K562 (cell line): ENCODE results near the gene DHX8.

Experiments used
- ARNT ChIP-seq, 2 experiments: fragments of 450-650 bp; IDR thresholded peaks; 2 replicates each; pipeline ENCODE4 v1.6.1; 2016; ENCODE audit warnings: mild to moderate bottlenecking in 1 of 2
- CTCF ChIP-seq, 3 experiments: IDR thresholded peaks in 2 of 3; conservative IDR thresholded peaks in 1 of 3; 2 replicates each; pipeline ENCODE4 v1.5.1; 2011 to 2012; ENCODE audit warnings: low read length in 3 of 3, mild to moderate bottlenecking in 3 of 3, control low read depth in 2 of 3, improper control_type of control experiment in 1 of 3, inconsistent platforms in 1 of 3, low read depth in 1 of 3, mixed read lengths in 1 of 3, moderate library complexity in 1 of 3; ENCODE audit not compliant: insufficient read depth in 2 of 3
- GTF2F1 ChIP-seq: IDR thresholded peaks from 2 replicates; pipeline ENCODE4 v1.6.1; 2011; ENCODE audit warnings: low read depth, low read length, improper control_type of control experiment
- NR2C1 ChIP-seq, 2 experiments: fragments of 450-650 bp; IDR thresholded peaks; 2 replicates each; pipeline ENCODE4 v1.6.1; 2017; ENCODE audit warnings: mild to moderate bottlenecking in 2 of 2, antibody characterized with exemption in 1 of 2, inconsistent platforms in 1 of 2, missing compliant biosample characterization in 1 of 2, missing genetic modification characterization in 1 of 2
- POLR2AphosphoS5 ChIP-seq: IDR thresholded peaks from 2 replicates; pipeline ENCODE4 v1.6.1; 2011; ENCODE audit warnings: mild to moderate bottlenecking, low read depth, low read length, moderate library complexity; ENCODE audit not compliant: control insufficient read depth, insufficient read depth
- PRPF4 ChIP-seq: fragments of 200-400 bp; formaldehyde crosslinking; IDR thresholded peaks from one replicate; pipeline ENCODE4 v1.6.1; 2017; ENCODE audit warnings: low read length, low read depth, mild to moderate bottlenecking; ENCODE audit not compliant: insufficient read depth, poor library complexity, severe bottlenecking
- RFX1 ChIP-seq: fragments of 450-650 bp; IDR thresholded peaks from 2 replicates; pipeline ENCODE4 v1.6.1; 2016; ENCODE audit warnings: mild to moderate bottlenecking, moderate library complexity
- TARDBP ChIP-seq: fragments of 450-650 bp; IDR thresholded peaks from 2 replicates; pipeline ENCODE4 v1.6.1; 2016
- THRA ChIP-seq: fragments of 450-650 bp; IDR thresholded peaks from 2 replicates; pipeline ENCODE4 v1.6.1; 2017; ENCODE audit warnings: mild to moderate bottlenecking, moderate library complexity
- ZKSCAN1 ChIP-seq: fragments of 150-350 bp; IDR thresholded peaks from 2 replicates; pipeline ENCODE4 v1.6.1; 2016; ENCODE audit warnings: low read depth, low read length
- ZNF134 ChIP-seq: fragments of 250-450 bp; sonication (Bioruptor Pico); conservative IDR thresholded peaks from 2 replicates; pipeline ENCODE4 v1.4.0; 2020
- ZNF584 ChIP-seq: fragments of 200-800 bp; sonication (Bioruptor generic); IDR thresholded peaks from 2 replicates; pipeline ENCODE4 v1.6.1; 2016; ENCODE audit warnings: low read depth, mild to moderate bottlenecking, missing genetic modification characterization, missing compliant biosample characterization
- ZNF707 ChIP-seq: fragments of 250-450 bp; sonication (Bioruptor Pico); conservative IDR thresholded peaks from 2 replicates; pipeline ENCODE4 v1.8.0; 2022; ENCODE audit warnings: inconsistent platforms, mild to moderate bottlenecking, moderate library complexity

- no peak for TF ChIP-seq NR2C1 (IDR thresholded peaks at IDR 0.05)
- TF ChIP-seq NR2C1 (tag; IDR thresholded peaks at IDR 0.05) = no peak
- TF ChIP-seq CTCF (IDR thresholded peaks at IDR 0.05 in 2 of 3, conservative IDR thresholded peaks at IDR 0.05 in 1 of 3; ENCODE audit: insufficient read depth in 2 of 3, low read depth in 1 of 3, low read length in 3 of 3) = no peak
- no peak for TF ChIP-seq ZNF584 (CRISPR knock-in tag)
- no peak for TF ChIP-seq GTF2F1
- TF ChIP-seq PRPF4 = no peak
- TF ChIP-seq THRA = no peak
- TF ChIP-seq POLR2AphosphoS5 = no peak
- TF ChIP-seq RFX1 = no peak
- no peak for TF ChIP-seq ARNT (IDR thresholded peaks at IDR 0.05)
- no peak for TF ChIP-seq ZNF134
- TF ChIP-seq ZNF707 (CRISPR knock-in tag) = no peak
- TF ChIP-seq TARDBP = no peak
- TF ChIP-seq ZKSCAN1 = no peak
Measured at GRCh38 chr17:43533699-43534098, 49.9 kb downstream of the DHX8 start.
